ENCODE data around the gene RASD2. TPM values are rescaled to one million over a fixed set of nuclear protein-coding genes. Genes with fewer than 3 reads are reported as not detected.

The RASD2 gene
- polyA plus RNA-seq, 1 experiment = 1.2 TPM

- peaks cover 10% of the 10 kb centered on the region for H3K27me3 ChIP-seq (ENCODE audit: control insufficient read depth, insufficient read depth, low read length)
- ChIA-PET CTCF (interaction anchor here (0.9 to 1.3 kb wide), 2 partner anchors 17 to 170 kb away, joined by 3 read pairs; no protein-coding TSS in a partner anchor), POLR2A (no interaction called here)
- DNase-seq (ENCODE audit: low read depth) = no peak
- no peak for TF ChIP-seq CTCF (IDR thresholded peaks at IDR 0.05; ENCODE audit: insufficient read depth, low read depth, low read length)
- no peak overlapping the region for H3K4me3 ChIP-seq (ENCODE audit: low read depth, low read length)
- no peaks in the 10 kb centered on the region for H3K36me3 ChIP-seq (ENCODE audit: control insufficient read depth, insufficient read depth, low read length)
Measured at GRCh38 chr22:35521358-35522224, 19.0 kb upstream of the RASD2 start.

GRCh38 chr22:35522225-35523149 is 18.1 kb upstream of the RASD2 start:
- POLR2A ChIA-PET = no interaction called here

GRCh38 chr22:35523167-35523947 is 17.3 kb upstream of the RASD2 start:
- DNase-seq (ENCODE audit: low read depth) = no peak
- no peak for TF ChIP-seq CTCF (IDR thresholded peaks at IDR 0.05; ENCODE audit: insufficient read depth, low read depth, low read length)
- ChIA-PET CTCF (interaction anchor here (1.2 to 2.0 kb wide), 2 partner anchors 12 to 13 kb away, joined by 3 to 4 read pairs; no protein-coding TSS in a partner anchor), POLR2A (interaction anchor here (0.5 kb wide), 1 partner anchor 12 kb away, joined by 6 read pairs; no protein-coding TSS in a partner anchor)
- H3K4me3 ChIP-seq (ENCODE audit: low read depth, low read length) = no peak overlapping the region
- peaks cover 5% of the 10 kb centered on the region; the same call in 1 of the 2 replicates for H3K27me3 ChIP-seq (ENCODE audit: control insufficient read depth, insufficient read depth, low read length)
- H3K36me3 ChIP-seq (ENCODE audit: control insufficient read depth, insufficient read depth, low read length) = no peaks in the 10 kb centered on the region

More at GRCh38 chr22:35522225-35523149, 18.1 kb upstream of the RASD2 start:
- DNase-seq (ENCODE audit: low read depth) = no peak
- Histone ChIP-seq H3K36me3 (ENCODE audit: control insufficient read depth, insufficient read depth, low read length) (no peaks in the 10 kb centered on the region), H3K27me3 (ENCODE audit: control insufficient read depth, insufficient read depth, low read length) (peaks cover 8% of the 10 kb centered on the region), H3K4me3 (ENCODE audit: low read depth, low read length) (no peak overlapping the region)
- no peak for TF ChIP-seq CTCF (IDR thresholded peaks at IDR 0.05; ENCODE audit: insufficient read depth, low read depth, low read length)
- CTCF ChIA-PET = no interaction called here

GRCh38 chr22:35524966-35525686 is 15.5 kb upstream of the RASD2 start:
- Histone ChIP-seq H3K27me3 (ENCODE audit: control insufficient read depth, insufficient read depth, low read length) (peaks cover 5% of the 10 kb centered on the region; the same call in 1 of the 2 replicates), H3K36me3 (ENCODE audit: control insufficient read depth, insufficient read depth, low read length) (no peaks in the 10 kb centered on the region), H3K4me3 (ENCODE audit: low read depth, low read length) (no peak overlapping the region)
- no peak for DNase-seq (ENCODE audit: low read depth)
- TF ChIP-seq CTCF (IDR thresholded peaks at IDR 0.05; ENCODE audit: insufficient read depth, low read depth, low read length) = no peak
- CTCF ChIA-PET = interaction anchor here (1.6 to 2.0 kb wide), 2 partner anchors 8 to 11 kb away, joined by 4 read pairs; no protein-coding TSS in a partner anchor
- POLR2A ChIA-PET = no interaction called here

Data from BJ (cell line).